GM23338 (cell line): ENCODE measurements around the gene ZEB2. TPM values are rescaled to one million over a fixed set of nuclear protein-coding genes. Genes with fewer than 3 reads are reported as not detected.
A peak's percentile ranks its signal among the peaks of the same experiment; 100 is the strongest.

Experiments
- ATAC-seq: fragments of 200-7000 bp; cut with Tn5 transposase; 3 replicates; pipeline ENCODE4 v1.9.1; 2020
- DNase-seq: peaks from one replicate; pipeline ENCODE4 v3.0.0-alpha.2; 2015; ENCODE audit warnings: low spot score
- H2AFZ ChIP-seq: fragments of 200-600 bp; sonication (generic); 2 replicates; pipeline ENCODE4 v1.8.0; 2016; ENCODE audit warnings: antibody characterized with exemption, mild to moderate bottlenecking, moderate library complexity
- H3F3A ChIP-seq: fragments of 200-600 bp; sonication (generic); replicated peaks from 2 replicates; pipeline ENCODE4 v1.8.0; 2017; ENCODE audit warnings: antibody characterized with exemption, mixed run types, low read depth
- H3K27ac ChIP-seq: fragments of 200-600 bp; sonication (generic); 2 replicates; pipeline ENCODE4 v1.6.1; 2016; ENCODE audit warnings: low read depth
- H3K27me3 ChIP-seq: fragments of 200-600 bp; sonication (generic); 2 replicates; pipeline ENCODE4 v1.8.0; 2016; ENCODE audit warnings: mild to moderate bottlenecking, mixed run types, moderate library complexity; ENCODE audit not compliant: insufficient read depth
- H3K36me3 ChIP-seq: fragments of 200-600 bp; sonication (generic); 2 replicates; pipeline ENCODE4 v1.8.0; 2016; ENCODE audit warnings: mild to moderate bottlenecking; ENCODE audit not compliant: insufficient read depth
- H3K4me1 ChIP-seq: fragments of 200-600 bp; sonication (generic); 2 replicates; pipeline ENCODE4 v1.8.0; 2016; ENCODE audit warnings: mild to moderate bottlenecking, moderate library complexity; ENCODE audit not compliant: insufficient read depth
- H3K4me2 ChIP-seq: fragments of 200-600 bp; sonication (generic); 2 replicates; pipeline ENCODE4 v1.7.1; 2017; ENCODE audit warnings: mixed run types
- H3K4me3 ChIP-seq: fragments of 200-600 bp; sonication (generic); 2 replicates; pipeline ENCODE4 v1.6.1; 2016; ENCODE audit warnings: mixed run types
- H3K79me2 ChIP-seq: fragments of 200-600 bp; sonication (generic); replicated peaks from 2 replicates; pipeline ENCODE4 v1.8.0; 2017; ENCODE audit warnings: mild to moderate bottlenecking; ENCODE audit not compliant: insufficient read depth
- H3K9me2 ChIP-seq: fragments of 200-600 bp; sonication (generic); 2 replicates; pipeline ENCODE4 v1.8.0; 2017; ENCODE audit not compliant: insufficient read depth
- H4K20me1 ChIP-seq: fragments of 200-600 bp; sonication (generic); replicated peaks from 2 replicates; pipeline ENCODE4 v1.8.0; 2017; ENCODE audit warnings: mild to moderate bottlenecking; ENCODE audit not compliant: insufficient read depth
- H3K27ac Mint-ChIP-seq: 2 replicates; pipeline ENCODE4 v1.8.0; 2020; ENCODE audit warnings: inconsistent platforms, mild to moderate bottlenecking, moderate library complexity, mixed read lengths
- H3K27me3 Mint-ChIP-seq: 3 replicates; pipeline ENCODE4 v1.8.0; 2022; ENCODE audit warnings: low read depth, mild to moderate bottlenecking, moderate library complexity, mixed read lengths, inconsistent platforms; ENCODE audit not compliant: insufficient read depth, poor library complexity
- H3K36me3 Mint-ChIP-seq: 3 replicates; pipeline ENCODE4 v1.8.0; 2021; ENCODE audit warnings: low read depth, mild to moderate bottlenecking, inconsistent platforms, moderate library complexity, mixed read lengths
- H3K4me1 Mint-ChIP-seq: 3 replicates; pipeline ENCODE4 v1.8.0; 2020; ENCODE audit warnings: mild to moderate bottlenecking, inconsistent platforms, mixed read lengths
- H3K4me3 Mint-ChIP-seq: 3 replicates; pipeline ENCODE4 v1.8.0; 2021; ENCODE audit warnings: moderate library complexity, mild to moderate bottlenecking, inconsistent platforms, mixed read lengths
- H3K9me3 Mint-ChIP-seq: 3 replicates; pipeline ENCODE4 v1.8.0; 2020; ENCODE audit warnings: moderate library complexity, mild to moderate bottlenecking, inconsistent platforms, mixed read lengths
- ETS1 ChIP-seq: IDR thresholded peaks from 2 replicates; pipeline ENCODE4 v1.6.1; 2016; ENCODE audit warnings: antibody characterized with exemption
- EZH2 ChIP-seq: fragments of 200-600 bp; sonication (generic); IDR thresholded peaks from one replicate; pipeline ENCODE4 v1.8.0; 2017; ENCODE audit warnings: antibody characterized with exemption, mild to moderate bottlenecking, low read depth; ENCODE audit not compliant: unreplicated experiment
- EZH2phosphoT487 ChIP-seq: fragments of 200-600 bp; sonication (generic); IDR thresholded peaks from one replicate; pipeline ENCODE4 v1.8.1; 2018; ENCODE audit warnings: antibody characterized with exemption; ENCODE audit not compliant: unreplicated experiment
- NANOG ChIP-seq: IDR thresholded peaks from 2 replicates; pipeline ENCODE4 v1.6.1; 2016; ENCODE audit warnings: antibody characterized with exemption, borderline replicate concordance
- POLR2AphosphoS5 ChIP-seq: IDR thresholded peaks from 2 replicates; pipeline ENCODE4 v1.6.1; 2016; ENCODE audit warnings: antibody characterized with exemption, low read depth
- REST ChIP-seq: IDR thresholded peaks from one replicate; pipeline ENCODE4 v1.6.1; 2018; ENCODE audit warnings: antibody characterized with exemption; ENCODE audit not compliant: unreplicated experiment
- ZNF114 ChIP-seq: fragments of 250-450 bp; sonication (Bioruptor Pico); IDR thresholded peaks from 2 replicates; pipeline ENCODE4 v1.5.0; 2020; ENCODE audit warnings: mild to moderate bottlenecking, moderate library complexity
- ZNF331 ChIP-seq: fragments of 250-450 bp; sonication (Bioruptor Pico); IDR thresholded peaks from 2 replicates; pipeline ENCODE4 v1.5.0; 2020; ENCODE audit warnings: low read depth, mild to moderate bottlenecking, moderate library complexity
- polyA plus RNA-seq: library from polyadenylated mRNA; unstranded; fragments of >200 nt; fragmentation: Nextera tagmentation; extraction: Ambion mirVana; gene quantifications from 2 replicates; pipeline ENCODE4 v1.2.1, GENCODE V29; 2016
- total RNA-seq: library from RNA; depleted of rRNA; stranded (reverse); fragments of >200 nt; shearing (Covaris generic); gene quantifications from 2 replicates; pipeline ENCODE4 v1.2.3, GENCODE V29; 2014
- TF ChIP-seq, protein P1 (sequence below), 2 experiments: fragments of 200-600 bp in 1 of 2; sonication (generic) in 1 of 2; conservative IDR thresholded peaks; 2 replicates each; pipeline versions ENCODE4 v1.5.1 to v1.6.1; 2016 to 2017; ENCODE audit warnings: antibody characterized with exemption in 2 of 2, low read depth in 2 of 2, mild to moderate bottlenecking in 2 of 2, moderate library complexity in 1 of 2

ZEB2 gene
- total and polyA plus RNA-seq, 2 experiments from 2014 or later = 0.45 TPM; not detected in 1

DNA sequence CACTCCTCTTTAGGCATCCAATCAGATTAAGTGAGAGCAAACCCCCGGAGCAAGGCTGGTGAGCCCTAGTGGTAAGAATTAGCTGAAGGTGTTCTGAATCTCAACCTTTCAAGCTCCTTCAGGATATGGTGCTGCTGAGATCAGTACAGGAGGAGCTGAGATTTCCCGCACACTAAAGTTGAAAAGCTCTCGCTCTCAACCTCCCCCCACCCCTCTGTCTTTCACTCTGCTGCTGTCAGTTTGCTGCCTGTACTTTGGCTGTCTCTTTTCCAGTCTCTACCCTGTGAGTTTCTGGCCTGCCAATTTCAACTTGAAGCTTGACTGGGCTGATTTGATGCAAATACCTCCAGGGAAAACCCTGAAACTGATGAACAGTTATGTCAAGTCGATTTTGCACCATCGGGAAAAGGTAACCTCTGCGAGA lies 15.7 kb downstream of the ZEB2 start:
- Mint-ChIP-seq H3K4me1 (peaks cover 62% of the 10 kb centered on the region), H3K27ac (no peak overlapping the region), H3K4me3 (peak overlapping the region; percentile 14; the same call in 2 of the 3 replicates), H3K27me3 (peaks cover 24% of the 10 kb centered on the region), H3K36me3 (no peaks in the 10 kb centered on the region), H3K9me3 (no peaks in the 10 kb centered on the region)
- DNase-seq (peak; percentile 80), ATAC-seq (peak; percentile 95)
- Histone ChIP-seq H3K79me2 (no peaks in the 10 kb centered on the region), H3K4me3 (no peak overlapping the region), H3K36me3 (no peaks in the 10 kb centered on the region), H3K4me1 (peaks cover 50% of the 10 kb centered on the region), H2AFZ (no peak overlapping the region), H3K4me2 (peak overlapping the region; percentile 44), H3F3A (no peaks in the 10 kb centered on the region), H4K20me1 (no peaks in the 10 kb centered on the region), H3K27me3 (peaks cover 35% of the 10 kb centered on the region), H3K9me2 (no peaks in the 10 kb centered on the region), H3K27ac (no peak overlapping the region)
- TF ChIP-seq, protein P1, sequence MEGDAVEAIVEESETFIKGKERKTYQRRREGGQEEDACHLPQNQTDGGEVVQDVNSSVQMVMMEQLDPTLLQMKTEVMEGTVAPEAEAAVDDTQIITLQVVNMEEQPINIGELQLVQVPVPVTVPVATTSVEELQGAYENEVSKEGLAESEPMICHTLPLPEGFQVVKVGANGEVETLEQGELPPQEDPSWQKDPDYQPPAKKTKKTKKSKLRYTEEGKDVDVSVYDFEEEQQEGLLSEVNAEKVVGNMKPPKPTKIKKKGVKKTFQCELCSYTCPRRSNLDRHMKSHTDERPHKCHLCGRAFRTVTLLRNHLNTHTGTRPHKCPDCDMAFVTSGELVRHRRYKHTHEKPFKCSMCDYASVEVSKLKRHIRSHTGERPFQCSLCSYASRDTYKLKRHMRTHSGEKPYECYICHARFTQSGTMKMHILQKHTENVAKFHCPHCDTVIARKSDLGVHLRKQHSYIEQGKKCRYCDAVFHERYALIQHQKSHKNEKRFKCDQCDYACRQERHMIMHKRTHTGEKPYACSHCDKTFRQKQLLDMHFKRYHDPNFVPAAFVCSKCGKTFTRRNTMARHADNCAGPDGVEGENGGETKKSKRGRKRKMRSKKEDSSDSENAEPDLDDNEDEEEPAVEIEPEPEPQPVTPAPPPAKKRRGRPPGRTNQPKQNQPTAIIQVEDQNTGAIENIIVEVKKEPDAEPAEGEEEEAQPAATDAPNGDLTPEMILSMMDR (conservative IDR thresholded peaks at IDR 0.05; ENCODE audit: low read depth in 2 of 2) = peak; percentile 41 to 42; a peak in 3 of 4 replicates
- TF ChIP-seq EZH2phosphoT487 = no peak

DNA sequence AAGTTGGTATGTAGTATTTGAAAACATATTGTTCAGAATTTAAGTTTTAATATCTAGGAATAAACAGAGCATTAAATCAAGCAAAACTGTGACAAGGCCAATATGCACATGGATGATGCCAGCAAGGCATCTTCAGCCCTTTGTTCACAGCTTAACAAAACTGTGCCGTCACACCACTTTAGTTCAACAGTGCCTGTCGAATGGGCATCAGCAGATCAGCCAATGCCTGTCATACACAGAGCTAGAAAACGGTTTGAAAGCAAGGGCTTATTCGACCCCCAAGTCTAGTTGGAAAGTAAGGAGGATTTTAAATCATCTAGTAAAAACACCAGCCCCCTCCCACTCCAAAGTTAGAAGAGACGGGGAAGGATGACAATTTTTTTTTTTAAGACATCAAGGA lies 16.7 kb downstream of the ZEB2 start:
- Histone ChIP-seq H3K4me2 (no peak overlapping the region), H2AFZ (no peak overlapping the region), H3K27ac (no peak overlapping the region), H3K9me2 (no peaks in the 10 kb centered on the region), H3K4me3 (no peak overlapping the region), H3F3A (no peaks in the 10 kb centered on the region), H3K36me3 (no peaks in the 10 kb centered on the region), H3K4me1 (peaks cover 42% of the 10 kb centered on the region), H3K79me2 (no peaks in the 10 kb centered on the region), H4K20me1 (no peaks in the 10 kb centered on the region), H3K27me3 (peaks cover 26% of the 10 kb centered on the region)
- no peaks in the 10 kb centered on the region for H3K9me3 Mint-ChIP-seq
- H3K27ac Mint-ChIP-seq = no peak overlapping the region
- DNase-seq = no peak
- no peak for ATAC-seq
- H3K4me1 Mint-ChIP-seq = peaks cover 53% of the 10 kb centered on the region
- H3K4me3 Mint-ChIP-seq = no peak overlapping the region
- peaks cover 15% of the 10 kb centered on the region for H3K27me3 Mint-ChIP-seq
- TF ChIP-seq ZNF114 = no peak
- TF ChIP-seq EZH2 = no peak
- H3K36me3 Mint-ChIP-seq = no peaks in the 10 kb centered on the region

DNA sequence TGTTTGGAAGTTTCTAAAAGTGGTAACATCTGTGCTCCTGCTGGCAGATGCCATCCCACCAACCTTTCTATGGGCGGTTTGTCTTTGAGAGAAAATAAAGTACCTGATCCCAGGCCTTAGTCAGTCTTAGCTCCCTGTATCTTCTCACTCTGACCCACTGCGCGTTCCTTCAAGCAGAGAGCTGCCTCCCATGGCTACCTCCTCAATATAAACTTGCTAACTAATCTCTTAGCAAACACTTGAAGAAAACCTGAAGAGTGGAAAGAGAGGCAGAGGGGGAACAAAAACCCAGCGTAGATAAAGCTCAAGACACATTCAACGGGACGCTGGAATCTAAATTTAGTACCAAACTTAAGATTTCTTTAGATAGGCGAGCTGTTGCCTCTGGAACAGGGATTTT lies 17.6 kb downstream of the ZEB2 start:
- Histone ChIP-seq H3K4me1 (peaks cover 38% of the 10 kb centered on the region), H3K4me2 (no peak overlapping the region), H3K4me3 (no peak overlapping the region), H3F3A (no peaks in the 10 kb centered on the region), H3K9me2 (no peaks in the 10 kb centered on the region), H3K79me2 (no peaks in the 10 kb centered on the region), H3K27ac (no peak overlapping the region), H3K36me3 (no peaks in the 10 kb centered on the region), H2AFZ (no peak overlapping the region), H4K20me1 (no peaks in the 10 kb centered on the region), H3K27me3 (peaks cover 17% of the 10 kb centered on the region)
- DNase-seq (no peak), ATAC-seq (peak; percentile 37)
- H3K36me3 Mint-ChIP-seq = no peaks in the 10 kb centered on the region
- no peak overlapping the region for H3K27ac Mint-ChIP-seq
- H3K9me3 Mint-ChIP-seq = no peaks in the 10 kb centered on the region
- peaks cover 47% of the 10 kb centered on the region for H3K4me1 Mint-ChIP-seq
- H3K27me3 Mint-ChIP-seq = peaks cover 6% of the 10 kb centered on the region
- no peak overlapping the region for H3K4me3 Mint-ChIP-seq
- TF ChIP-seq ETS1 (no peak), REST (no peak), EZH2 (no peak), NANOG (no peak), ZNF331 (no peak), POLR2AphosphoS5 (no peak)
- TF ChIP-seq, protein P1 (conservative IDR thresholded peaks at IDR 0.05; ENCODE audit: low read depth in 2 of 2) = no peak
